ENCODE data around the gene QDPR. TPM values are rescaled to one million over a fixed set of nuclear protein-coding genes. Genes with fewer than 3 reads are reported as not detected.
"Not testable (repeated sequence)": the region's sequence is repeated elsewhere in the genome, so short reads cannot be mapped to it uniquely, and the experiment has no call there.

The QDPR gene
- polyA plus RNA-seq, 3 donors = 43.2 to 69.0 (median 63.3) TPM

GRCh38 chr4:17492058-17492741, 19.7 kb downstream of the QDPR start:
- DNase-seq (ENCODE audit: low read depth in 3 of 3, low spot score in 2 of 3) = no peak

- no peak for DNase-seq (ENCODE audit: low read depth in 3 of 3, low spot score in 2 of 3)
These were observed 20.7 kb downstream of the QDPR start for GRCh38 chr4:17491196-17491595.

DNA sequence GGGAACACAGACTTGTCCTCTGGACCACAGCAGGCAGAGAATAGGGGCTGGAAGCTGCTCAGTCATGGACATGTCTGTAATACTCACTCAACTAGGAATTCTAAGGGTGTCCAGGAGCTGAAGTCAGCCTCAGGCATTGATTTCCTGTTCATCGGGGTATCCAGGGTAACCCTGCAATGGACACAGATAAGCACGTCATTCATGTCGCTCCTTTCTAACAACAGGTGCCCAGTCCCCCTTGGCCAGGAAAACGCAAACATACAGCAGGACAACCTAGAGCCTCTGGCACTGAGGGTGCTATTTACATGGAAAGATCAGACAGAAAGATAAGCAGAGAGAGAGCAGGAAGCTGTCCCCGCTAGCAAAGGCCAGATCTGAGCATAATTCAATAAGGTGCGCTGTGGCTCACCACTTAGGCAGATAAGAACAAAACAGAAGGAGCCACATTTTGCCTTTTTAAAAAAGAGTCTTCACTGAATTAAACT, 21.3 kb downstream of the QDPR start:
- no peak for DNase-seq (ENCODE audit: low read depth in 3 of 3, low spot score in 2 of 3)

GRCh38 chr4:17489721-17490120, 22.2 kb downstream of the QDPR start:
- DNase-seq (ENCODE audit: low read depth in 3 of 3, low spot score in 2 of 3) = no peak

DNA sequence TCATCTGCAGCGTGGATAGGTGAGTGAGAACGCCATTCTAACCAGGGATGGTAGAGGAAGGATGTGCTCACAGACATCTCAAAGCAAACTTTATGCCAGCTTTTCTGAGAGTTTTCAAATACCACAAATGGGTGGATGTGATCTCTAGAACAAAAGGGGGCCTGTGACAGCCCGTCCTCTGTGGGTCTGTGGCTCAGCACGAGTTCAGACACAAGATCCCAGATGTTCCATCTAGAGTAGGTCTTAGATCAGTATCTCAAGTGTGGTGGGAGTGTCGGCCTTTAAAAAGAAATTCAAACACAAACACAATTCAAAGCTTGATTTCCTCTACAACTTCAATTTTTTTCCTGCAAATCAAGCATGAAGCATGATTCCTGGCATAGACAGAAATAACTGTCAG, 22.8 kb downstream of the QDPR start:
- DNase-seq (ENCODE audit: low read depth in 3 of 3, low spot score in 2 of 3) = no peak

DNA sequence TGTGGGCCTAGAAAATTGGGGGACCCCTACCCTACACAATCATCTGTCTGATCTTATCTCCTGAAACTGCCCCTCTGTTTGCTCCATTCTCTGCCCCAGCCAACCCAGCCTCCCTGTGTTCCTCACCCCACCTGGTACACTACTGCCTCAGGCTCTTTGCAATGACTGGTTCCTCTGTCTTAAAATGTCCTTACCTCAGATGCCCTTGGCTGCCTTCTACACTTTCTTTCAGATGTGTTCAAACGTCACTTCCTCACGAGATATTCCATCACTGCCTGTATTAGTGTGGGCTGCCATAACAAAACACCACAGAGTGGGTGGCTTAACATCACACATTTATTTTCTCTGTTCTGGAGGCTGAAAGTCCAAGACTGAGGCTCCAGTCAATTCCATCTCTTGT, 29.2 kb downstream of the QDPR start:
- no peak for DNase-seq (ENCODE audit: low read depth in 3 of 3, low spot score in 2 of 3)

GRCh38 chr4:17480955-17481354, 30.9 kb downstream of the QDPR start:
- no peak for DNase-seq (ENCODE audit: low read depth in 3 of 3, low spot score in 2 of 3)

DNA sequence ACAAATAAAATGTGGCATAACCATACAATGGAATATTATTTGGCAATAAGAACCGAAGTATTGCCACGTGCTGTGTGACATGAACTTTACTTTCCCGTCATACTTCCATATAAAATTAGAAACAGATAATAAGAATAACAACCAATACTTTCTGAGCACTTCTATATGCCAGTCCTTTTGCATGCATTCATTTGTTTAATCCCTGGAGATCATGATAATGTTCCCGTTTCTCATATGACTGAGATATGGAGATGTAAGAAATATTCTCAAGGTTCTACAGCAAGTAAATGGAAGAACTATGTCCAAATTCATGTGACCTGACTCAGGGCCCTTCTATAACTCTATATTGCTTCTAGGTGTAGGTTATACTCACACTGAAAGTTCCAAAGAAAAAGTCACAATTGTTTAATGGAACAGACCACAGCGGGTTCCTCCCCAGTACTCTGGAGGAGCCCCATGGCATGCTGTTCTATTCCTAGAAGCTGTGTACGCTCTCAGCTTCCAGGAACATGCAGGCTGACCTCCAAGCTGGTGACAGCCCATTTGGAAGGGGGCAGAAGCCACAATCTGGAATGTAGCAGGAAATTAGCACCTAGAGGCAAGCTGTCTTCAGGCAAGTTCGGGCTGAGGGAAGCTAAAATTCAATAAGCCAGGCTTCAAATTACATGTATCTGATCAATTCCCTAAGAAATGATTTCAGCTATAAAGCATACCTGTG, 31.5 kb downstream of the QDPR start:
- DNase-seq (ENCODE audit: low read depth in 3 of 3, low spot score in 2 of 3) = no peak

DNA sequence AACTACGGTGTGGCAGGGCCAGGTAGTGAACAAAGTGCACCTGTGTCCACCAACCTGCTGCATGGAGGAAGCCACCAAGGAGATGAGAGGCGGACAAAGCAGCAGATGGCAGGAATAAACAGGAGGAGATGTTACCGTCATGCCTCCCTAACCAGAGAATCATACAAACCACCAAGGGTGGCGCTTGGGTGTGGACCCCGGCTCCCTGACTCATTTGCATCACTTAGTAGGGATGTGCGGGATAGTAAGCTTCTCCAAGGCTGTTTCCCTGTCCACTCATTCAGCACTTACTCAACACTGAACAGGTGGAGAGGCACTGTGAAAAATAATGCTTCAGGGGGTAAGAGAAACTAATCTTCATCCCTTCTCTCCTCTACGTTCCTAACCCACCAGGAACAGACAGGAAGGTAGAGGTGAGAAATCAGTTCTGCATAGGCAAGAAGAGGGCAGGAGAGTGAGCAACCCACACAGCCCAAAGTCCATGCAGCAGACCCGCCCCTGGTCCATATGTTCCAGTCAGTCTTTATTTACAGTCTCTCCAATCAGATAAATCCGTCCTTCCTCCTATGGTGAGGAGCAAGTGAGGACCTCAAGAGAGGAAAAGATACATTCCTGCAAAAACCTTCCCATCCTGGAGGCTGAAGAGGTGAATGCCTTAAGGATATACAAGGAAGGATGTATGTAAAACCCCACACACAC, 34.0 kb downstream of the QDPR start:
- no peak for DNase-seq (ENCODE audit: low read depth in 3 of 3, low spot score in 2 of 3)

DNA sequence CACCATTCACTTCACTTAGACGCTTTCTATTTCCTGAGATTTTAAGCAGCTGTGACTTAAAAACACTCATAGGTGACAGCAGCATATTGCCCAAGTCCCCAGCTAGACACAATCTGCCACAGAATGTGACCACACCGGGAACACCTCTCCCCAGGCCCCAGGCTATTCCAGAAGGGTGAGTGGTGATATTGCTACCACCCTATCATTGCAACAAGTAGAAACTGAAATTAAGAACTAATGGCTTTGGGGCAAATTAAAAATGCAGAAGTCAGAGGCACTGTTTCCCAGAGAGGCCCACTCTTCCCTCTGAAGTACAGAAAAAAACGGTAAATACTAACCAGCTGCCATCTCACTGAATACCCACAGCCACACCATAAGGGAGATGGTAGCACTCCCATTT, 35.0 kb downstream of the QDPR start:
- no peak for DNase-seq (ENCODE audit: low read depth in 3 of 3, low spot score in 2 of 3)

GRCh38 chr4:17475481-17475880, 36.4 kb downstream of the QDPR start:
- DNase-seq (ENCODE audit: low read depth in 3 of 3, low spot score in 2 of 3) = no peak

- DNase-seq (ENCODE audit: low read depth in 3 of 3, low spot score in 2 of 3) = no peak
These were observed 41.8 kb downstream of the QDPR start for GRCh38 chr4:17469931-17470674.

DNA sequence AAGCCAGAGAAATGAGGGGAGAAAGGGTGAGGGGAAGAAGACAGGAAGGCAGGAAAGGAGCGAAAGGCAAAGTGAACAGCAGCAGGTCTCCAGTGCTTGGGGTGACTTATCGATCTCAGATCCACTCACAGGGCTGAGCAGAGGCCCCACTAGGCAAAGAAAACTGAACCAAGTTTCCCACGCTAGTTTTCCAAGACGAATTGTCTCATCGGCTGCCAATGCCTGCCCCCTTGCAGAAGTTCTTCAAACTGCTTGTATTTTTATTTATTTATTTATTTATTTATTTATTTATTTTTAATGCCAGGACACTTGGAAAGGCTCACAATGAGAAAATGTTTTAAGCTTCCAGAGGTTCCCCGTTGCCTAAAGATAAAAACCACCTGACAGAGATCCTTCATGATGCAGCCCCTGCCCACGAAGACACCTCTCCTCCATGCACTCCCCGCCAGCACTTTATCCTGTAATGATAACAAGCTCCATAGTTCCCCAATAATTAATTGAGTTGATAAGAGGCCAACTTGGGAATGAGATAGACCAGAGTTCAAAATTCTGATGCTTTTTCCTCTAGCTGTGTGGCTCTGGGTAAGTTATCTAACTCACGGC, 43.2 kb downstream of the QDPR start:
- DNase-seq (ENCODE audit: low read depth in 3 of 3, low spot score in 2 of 3) = peak in 1 of 3 donors; percentile 34

DNA sequence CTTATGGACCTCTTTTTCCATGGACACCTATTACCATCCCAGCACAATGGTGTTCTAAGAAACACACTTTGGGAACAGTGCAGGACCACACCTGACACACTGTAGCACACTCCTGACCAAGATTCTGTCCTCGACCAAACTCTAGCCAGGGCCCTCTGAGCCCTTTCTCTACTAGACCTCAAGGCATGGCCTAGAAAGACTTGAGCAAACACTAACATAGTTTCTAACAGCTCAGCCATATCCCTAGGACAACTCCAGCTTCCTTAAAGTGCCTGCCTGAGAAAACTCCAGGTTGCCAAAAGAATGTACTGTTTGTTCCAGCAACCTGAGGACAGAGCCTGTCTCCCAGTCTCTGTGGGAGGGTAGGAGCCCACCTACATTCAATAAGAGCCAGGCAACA, 48.3 kb downstream of the QDPR start:
- DNase-seq (ENCODE audit: low read depth in 3 of 3, low spot score in 2 of 3) = no peak

GRCh38 chr4:17450269-17450804, 61.6 kb downstream of the QDPR start:
- DNase-seq (ENCODE audit: low read depth in 3 of 3, low spot score in 2 of 3) = no peak

DNA sequence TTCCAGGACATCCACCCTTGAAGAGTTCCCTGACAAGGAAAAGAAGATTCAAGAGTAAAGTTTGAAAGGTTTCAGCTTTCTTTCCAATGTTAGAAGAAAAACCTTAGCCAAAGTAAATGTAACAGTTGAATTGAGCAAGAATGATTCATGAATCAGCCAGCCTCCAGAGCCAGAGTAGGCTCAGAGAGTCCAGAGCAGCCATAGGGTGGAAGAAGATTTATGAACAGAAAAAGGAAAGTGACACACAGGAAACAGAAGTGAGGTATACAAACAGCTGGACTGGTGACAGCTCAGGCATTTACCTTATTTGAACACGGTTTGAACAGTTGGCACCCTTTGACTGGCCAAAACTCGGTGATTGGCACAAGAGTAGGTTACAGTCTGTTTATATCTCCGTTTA, 63.2 kb downstream of the QDPR start:
- peak in 1 of 3 donors; percentile 7 for DNase-seq (ENCODE audit: low read depth in 3 of 3, low spot score in 2 of 3)

DNA sequence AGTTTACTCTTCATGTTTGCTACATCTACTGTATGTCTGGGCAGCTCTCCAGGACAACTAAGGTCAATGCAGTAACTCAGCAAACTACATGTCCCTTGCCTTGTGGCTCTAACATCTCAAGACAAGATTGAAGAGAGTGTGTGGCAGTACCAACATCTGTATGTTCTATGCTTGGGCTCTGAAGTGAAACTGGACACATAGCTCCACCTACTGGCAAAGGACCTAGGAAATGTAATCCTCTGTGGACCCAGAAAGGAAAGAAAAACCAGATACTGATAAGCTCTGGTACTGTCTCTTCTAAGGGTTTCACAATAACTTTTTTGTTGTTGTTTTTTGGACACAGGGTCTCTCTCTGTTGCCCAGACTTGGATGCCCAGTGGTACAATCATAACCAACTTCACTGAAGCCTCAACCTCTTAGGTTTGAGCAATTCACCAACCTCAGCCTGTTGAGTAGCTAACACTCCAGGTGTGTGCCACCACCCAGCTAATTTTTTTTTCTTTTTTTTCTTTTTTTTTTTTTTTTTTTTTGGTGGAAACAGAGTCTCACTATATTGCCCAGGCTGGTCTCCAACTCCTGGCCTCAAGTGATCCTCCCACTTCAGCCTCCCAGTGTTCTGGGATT, 64.1 kb downstream of the QDPR start:
- peak; percentile 41 to 65 (median 61) for DNase-seq (ENCODE audit: low read depth in 3 of 3, low spot score in 2 of 3)

DNA sequence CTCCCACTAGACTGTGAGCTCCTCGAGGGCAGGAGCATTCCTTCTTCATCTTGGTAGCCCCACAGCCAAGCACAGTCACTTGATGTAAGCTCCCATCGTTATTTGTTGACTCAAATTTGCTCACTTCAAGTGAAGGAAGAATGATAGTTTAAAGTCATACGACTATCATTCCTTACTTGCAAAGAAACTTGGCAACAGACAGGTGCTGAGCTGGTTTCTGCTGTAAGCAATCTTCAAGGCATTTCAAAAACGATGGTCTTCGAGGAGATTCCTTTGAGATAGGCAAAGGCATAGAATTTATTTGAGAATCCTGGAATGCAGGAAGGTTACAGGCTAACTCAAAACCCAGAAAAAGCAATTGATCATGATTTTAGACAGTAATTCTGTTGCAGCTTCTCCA, 64.8 kb downstream of the QDPR start:
- DNase-seq (ENCODE audit: low read depth in 3 of 3, low spot score in 2 of 3) = no peak

DNA sequence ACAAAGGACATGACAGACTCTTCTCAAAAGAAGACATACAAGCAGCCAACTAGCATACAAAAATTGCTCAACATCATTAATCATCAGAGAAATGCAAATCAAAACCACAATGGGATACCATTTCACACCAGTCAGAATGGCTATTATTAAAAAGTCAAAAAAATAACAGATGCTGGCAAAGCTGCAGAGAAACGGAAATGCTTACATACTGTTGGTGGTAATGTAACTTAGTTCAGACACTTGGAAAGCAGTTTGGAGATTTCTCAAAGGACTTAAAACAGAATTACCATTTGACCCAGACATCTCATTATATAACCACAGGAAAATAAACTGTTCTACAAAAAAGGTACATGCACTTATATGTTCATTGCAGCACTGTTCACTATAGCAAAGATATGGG, 69.4 kb downstream of the QDPR start:
- DNase-seq (ENCODE audit: low read depth in 3 of 3, low spot score in 2 of 3) = not testable (repeated sequence)

DNA sequence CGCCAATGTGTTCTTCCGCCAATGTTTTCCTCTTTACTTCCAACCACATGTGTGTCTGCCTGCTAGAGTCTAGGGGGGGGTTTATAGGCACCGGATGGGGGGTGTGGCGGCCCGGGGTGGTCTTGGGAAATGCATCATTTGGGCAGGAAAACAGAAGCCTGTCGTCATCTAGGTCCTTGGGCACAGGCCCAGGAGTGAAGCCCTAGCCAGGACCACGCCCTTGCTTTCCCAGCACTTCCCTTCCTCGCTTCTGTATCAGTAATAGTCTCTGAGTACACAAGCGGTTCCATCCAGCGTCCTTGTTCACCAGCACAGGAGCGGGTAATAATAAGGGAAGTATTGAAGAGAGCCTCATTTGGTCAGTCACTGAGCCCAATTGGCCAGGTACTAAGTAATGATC, 74.5 kb downstream of the QDPR start:
- no peak for DNase-seq (ENCODE audit: low read depth in 3 of 3, low spot score in 2 of 3)

Data from right renal cortex interstitium (tissue), 3 donors.